MCF 10A (cell line): ENCODE measurements around the gene NBEAL2. TPM values are rescaled to one million over a fixed set of nuclear protein-coding genes. Genes with fewer than 3 reads are reported as not detected.
A peak's percentile ranks its signal among the peaks of the same experiment; 100 is the strongest.

ENCODE experiments used
- BruUV-seq: library from RNA; stranded (reverse); fragments of 400-500 nt; replicated peaks from 2 replicates; lab custom pipeline; 2021; lab: Mats Ljungman, UMichigan
- CTCF ChIA-PET: fragments of 300-600 bp; sonication (Branson Sonifier 250); formaldehyde crosslinking; extraction: SDS; loops from one replicate; lab custom pipeline; 2021; ENCODE audit warnings: antibody characterized with exemption, inconsistent platforms; lab: Yijun Ruan, JAX
- POLR2A ChIA-PET: fragments of 300-600, 350-650 bp; sonication (Branson Sonifier 250); formaldehyde crosslinking; extraction: SDS; loops from one replicate; lab custom pipeline; 2020; ENCODE audit warnings: antibody characterized with exemption, inconsistent platforms; lab: Yijun Ruan, JAX
- DNase-seq: peaks from one replicate; pipeline ENCODE4 v3.0.0-alpha.2; 2018; ENCODE audit not compliant: unreplicated experiment
- H3K27ac Mint-ChIP-seq: one replicate; pipeline ENCODE4 v1.8.0; 2022; ENCODE audit warnings: mild to moderate bottlenecking, low read depth, mixed read lengths; ENCODE audit not compliant: unreplicated experiment
- H3K27me3 Mint-ChIP-seq: one replicate; pipeline ENCODE4 v1.8.0; 2022; ENCODE audit warnings: mixed read lengths; ENCODE audit not compliant: insufficient read depth, unreplicated experiment
- H3K36me3 Mint-ChIP-seq: one replicate; pipeline ENCODE4 v1.8.0; 2022; ENCODE audit warnings: mild to moderate bottlenecking, moderate library complexity, mixed read lengths; ENCODE audit not compliant: insufficient read depth, unreplicated experiment
- H3K4me1 Mint-ChIP-seq: one replicate; pipeline ENCODE4 v1.8.0; 2022; ENCODE audit warnings: mixed read lengths; ENCODE audit not compliant: insufficient read depth, unreplicated experiment
- H3K4me3 Mint-ChIP-seq: one replicate; pipeline ENCODE4 v1.8.0; 2022; ENCODE audit warnings: mild to moderate bottlenecking, moderate library complexity, mixed read lengths; ENCODE audit not compliant: unreplicated experiment
- H3K9me3 Mint-ChIP-seq: one replicate; pipeline ENCODE4 v1.8.0; 2022; ENCODE audit warnings: mixed read lengths; ENCODE audit not compliant: unreplicated experiment
- intact Hi-C: fragments of 100-400 bp; cut with micrococcal nuclease; formaldehyde crosslinking; loops from 2 replicates; pipeline ENCODE4 v1.14.1; 2022
- total RNA-seq: library from RNA; stranded (reverse); gene quantifications from 2 replicates; pipeline ENCODE4 v1.2.3, GENCODE V29; 2022
- TF ChIP-seq, protein P1 (sequence below): fragments of 200-600 bp; IDR thresholded peaks from one replicate; pipeline ENCODE4 v1.8.0; 2022; ENCODE audit warnings: antibody characterized with exemption, mild to moderate bottlenecking; ENCODE audit not compliant: unreplicated experiment

NBEAL2 gene
- total RNA-seq, 1 experiment from 2014 or later, result 14.2 TPM

DNA sequence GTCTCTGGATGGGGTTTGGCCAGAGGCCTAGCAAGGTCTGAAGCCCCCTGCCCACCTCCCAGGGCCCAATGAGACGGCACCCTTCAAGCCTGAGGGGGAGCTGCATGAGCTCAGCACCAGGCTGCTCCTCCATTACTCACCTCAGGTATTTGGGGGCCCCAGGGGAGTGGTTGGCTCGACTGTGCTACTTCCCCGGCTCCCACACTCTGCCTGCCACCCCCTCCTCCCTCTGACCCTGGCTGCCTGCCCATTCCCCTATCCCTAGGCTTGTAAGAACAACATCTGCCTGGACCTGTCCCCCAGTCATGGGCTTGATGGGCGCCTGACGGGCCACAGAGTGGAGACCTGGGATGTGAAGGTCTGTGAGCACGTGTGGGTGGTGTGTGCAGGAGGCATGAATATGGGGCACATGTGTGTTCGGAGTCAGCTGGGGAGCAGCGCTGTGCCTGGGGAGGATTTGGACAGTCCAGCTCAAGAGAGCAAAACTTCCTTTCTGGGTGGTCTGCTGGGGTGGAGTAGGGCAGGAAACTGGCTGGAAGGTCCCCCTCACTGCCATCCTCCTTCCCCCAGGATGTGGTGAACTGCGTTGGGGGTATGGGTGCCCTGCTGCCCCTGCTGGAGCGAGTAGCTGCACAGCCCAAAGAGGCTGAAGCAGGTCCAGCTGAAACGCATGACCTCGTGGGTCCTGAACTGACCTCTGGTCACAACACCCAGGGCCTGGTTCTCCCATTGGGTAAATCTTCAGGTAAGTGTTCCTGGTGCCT, 17.4 kb downstream of the NBEAL2 start:
- TF ChIP-seq, protein P1, sequence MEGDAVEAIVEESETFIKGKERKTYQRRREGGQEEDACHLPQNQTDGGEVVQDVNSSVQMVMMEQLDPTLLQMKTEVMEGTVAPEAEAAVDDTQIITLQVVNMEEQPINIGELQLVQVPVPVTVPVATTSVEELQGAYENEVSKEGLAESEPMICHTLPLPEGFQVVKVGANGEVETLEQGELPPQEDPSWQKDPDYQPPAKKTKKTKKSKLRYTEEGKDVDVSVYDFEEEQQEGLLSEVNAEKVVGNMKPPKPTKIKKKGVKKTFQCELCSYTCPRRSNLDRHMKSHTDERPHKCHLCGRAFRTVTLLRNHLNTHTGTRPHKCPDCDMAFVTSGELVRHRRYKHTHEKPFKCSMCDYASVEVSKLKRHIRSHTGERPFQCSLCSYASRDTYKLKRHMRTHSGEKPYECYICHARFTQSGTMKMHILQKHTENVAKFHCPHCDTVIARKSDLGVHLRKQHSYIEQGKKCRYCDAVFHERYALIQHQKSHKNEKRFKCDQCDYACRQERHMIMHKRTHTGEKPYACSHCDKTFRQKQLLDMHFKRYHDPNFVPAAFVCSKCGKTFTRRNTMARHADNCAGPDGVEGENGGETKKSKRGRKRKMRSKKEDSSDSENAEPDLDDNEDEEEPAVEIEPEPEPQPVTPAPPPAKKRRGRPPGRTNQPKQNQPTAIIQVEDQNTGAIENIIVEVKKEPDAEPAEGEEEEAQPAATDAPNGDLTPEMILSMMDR, result no peak
- H3K4me1 Mint-ChIP-seq, result peaks cover 5% of the 10 kb centered on the region
- ChIA-PET CTCF (interaction anchor here (0.6 kb wide), 1 partner anchor 274 kb away, joined by 3 read pairs; no protein-coding TSS in a partner anchor), POLR2A (interaction anchor here (1.0 kb wide), 1 partner anchor 57 kb away, joined by 4 read pairs; no protein-coding TSS in a partner anchor)
- H3K36me3 Mint-ChIP-seq, result peaks cover 6% of the 10 kb centered on the region
- no peaks in the 10 kb centered on the region for H3K27me3 Mint-ChIP-seq
- no peak for DNase-seq
- BruUV-seq, result no TSS peak
- no peak overlapping the region for H3K27ac Mint-ChIP-seq
- intact Hi-C loops, result no loop called here
- no peaks in the 10 kb centered on the region for H3K9me3 Mint-ChIP-seq
- H3K4me3 Mint-ChIP-seq, result no peak overlapping the region

DNA sequence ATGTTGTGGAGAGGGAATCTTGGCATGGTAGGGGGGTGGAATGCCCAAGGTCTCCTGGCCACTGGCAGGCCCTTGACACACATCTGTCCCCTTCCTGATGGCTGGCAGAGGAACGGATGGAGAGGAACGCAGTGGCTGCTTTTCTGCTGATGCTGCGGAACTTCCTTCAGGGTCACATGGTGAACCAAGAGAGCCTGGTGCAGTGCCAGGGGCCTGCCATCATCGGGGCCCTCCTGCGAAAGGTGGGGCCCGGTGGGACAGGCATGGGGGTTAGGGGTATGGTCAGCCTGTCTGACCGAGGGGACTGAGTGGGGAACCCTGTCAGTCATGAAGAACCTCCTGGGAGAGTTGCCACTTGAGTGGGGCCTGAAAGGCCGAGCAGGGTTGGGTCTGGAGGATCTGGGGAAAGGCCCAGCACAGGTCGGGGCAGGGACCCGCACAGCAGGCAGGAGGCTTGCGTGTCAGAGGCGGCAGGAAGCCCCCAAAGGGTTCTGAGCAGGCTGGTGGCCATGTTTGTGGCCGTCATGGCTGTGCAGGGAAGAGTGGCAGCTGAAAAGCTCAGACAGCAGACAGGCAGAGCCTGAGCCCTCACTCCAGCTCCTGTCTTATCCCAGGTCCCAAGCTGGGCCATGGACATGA, 18.1 kb downstream of the NBEAL2 start:
- POLR2A ChIA-PET, result no interaction called here
- no TSS peak for BruUV-seq
- no peak for DNase-seq
- TF ChIP-seq, protein P1, result no peak
- no peaks in the 10 kb centered on the region for H3K9me3 Mint-ChIP-seq
- no peak overlapping the region for H3K4me3 Mint-ChIP-seq
- intact Hi-C loops, result loop anchor here (1.0 to 2.0 kb wide), 2 partner anchors 85 to 292 kb away; no protein-coding TSS in a partner anchor
- H3K27me3 Mint-ChIP-seq, result no peaks in the 10 kb centered on the region
- CTCF ChIA-PET, result interaction anchor here (0.7 to 2.1 kb wide), 14 partner anchors 9 to 331 kb away, joined by 3 to 10 read pairs (median 3); no protein-coding TSS in a partner anchor
- H3K4me1 Mint-ChIP-seq, result peaks cover 5% of the 10 kb centered on the region
- peaks cover 6% of the 10 kb centered on the region for H3K36me3 Mint-ChIP-seq
- H3K27ac Mint-ChIP-seq, result no peak overlapping the region

DNA sequence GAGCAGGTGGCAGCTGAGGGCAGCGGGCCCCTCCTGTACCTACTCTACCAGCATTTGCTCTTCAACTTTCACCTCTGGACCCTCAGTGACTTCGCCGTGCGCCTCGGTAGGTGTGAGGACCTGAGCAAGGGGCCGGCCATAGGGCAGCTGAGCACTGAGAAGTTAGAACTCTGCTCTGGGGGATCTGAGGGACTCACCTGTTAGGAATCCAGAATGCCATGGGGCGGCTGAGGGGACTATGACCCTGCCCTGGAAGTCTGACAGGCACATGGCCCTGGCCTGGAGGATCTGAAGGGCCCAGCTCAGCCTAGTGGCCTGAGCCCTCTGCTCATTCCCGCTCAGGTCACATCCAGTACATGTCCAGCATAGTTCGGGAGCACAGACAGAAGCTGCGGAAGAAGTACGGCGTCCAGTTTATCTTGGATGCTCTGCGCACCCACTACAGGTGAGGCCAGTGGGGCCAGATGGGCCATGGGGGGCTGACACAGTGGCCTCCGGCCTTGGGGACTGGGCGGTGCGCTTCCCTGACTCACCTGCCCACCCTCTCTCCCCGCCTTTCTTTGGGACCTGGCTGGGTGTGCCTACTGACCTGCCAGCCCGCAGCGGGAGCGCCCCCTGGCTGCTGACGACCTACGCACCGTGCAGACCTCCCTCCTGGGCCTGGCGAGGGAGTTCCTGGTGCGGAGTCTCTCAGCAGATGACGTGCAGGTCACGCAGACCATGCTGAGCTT, 18.8 kb downstream of the NBEAL2 start:
- H3K4me1 Mint-ChIP-seq, result peaks cover 5% of the 10 kb centered on the region
- no peaks in the 10 kb centered on the region for H3K9me3 Mint-ChIP-seq
- ChIA-PET CTCF (interaction anchor here (0.6 to 2.1 kb wide), 19 partner anchors 8 to 505 kb away, joined by 3 to 10 read pairs (median 3); no protein-coding TSS in a partner anchor), POLR2A (no interaction called here)
- H3K27ac Mint-ChIP-seq, result no peak overlapping the region
- H3K27me3 Mint-ChIP-seq, result no peaks in the 10 kb centered on the region
- H3K4me3 Mint-ChIP-seq, result no peak overlapping the region
- no TSS peak for BruUV-seq
- intact Hi-C loops, result loop anchor here (1.0 to 2.0 kb wide), 2 partner anchors 85 to 293 kb away; no protein-coding TSS in a partner anchor
- TF ChIP-seq, protein P1, result peak; percentile 80
- peaks cover 8% of the 10 kb centered on the region for H3K36me3 Mint-ChIP-seq
- DNase-seq, result peak; percentile 69
